Trophoblast cell (in vitro differentiated cells and primary cell): ENCODE results near the gene FMO1.
A peak's percentile ranks its signal among the peaks of the same experiment; 100 is the strongest.

Experiments
- DNase-seq, 2 donors: peaks; one replicate each; pipeline ENCODE4 v3.0.0-alpha.2; 2016
- H2AFZ ChIP-seq: 2 replicates; pipeline ENCODE4 v1.6.1; 2013; ENCODE audit warnings: low read length, moderate library complexity, mild to moderate bottlenecking; ENCODE audit not compliant: insufficient read depth, poor library complexity
- H2AK5ac ChIP-seq: 2 replicates; pipeline ENCODE4 v1.6.1; 2013; ENCODE audit warnings: mild to moderate bottlenecking, low read length
- H2BK120ac ChIP-seq: 2 replicates; pipeline ENCODE4 v1.6.1; 2013; ENCODE audit warnings: low read length, mild to moderate bottlenecking, moderate library complexity; ENCODE audit not compliant: insufficient read depth, poor library complexity
- H2BK12ac ChIP-seq: 2 replicates; pipeline ENCODE4 v1.6.1; 2013; ENCODE audit warnings: mild to moderate bottlenecking, low read length, moderate library complexity
- H2BK5ac ChIP-seq: 2 replicates; pipeline ENCODE4 v1.6.1; 2013; ENCODE audit warnings: low read length, low read depth, moderate library complexity, mild to moderate bottlenecking; ENCODE audit not compliant: poor library complexity
- H3K14ac ChIP-seq: 2 replicates; pipeline ENCODE4 v1.6.1; 2013; ENCODE audit warnings: mild to moderate bottlenecking, low read length
- H3K18ac ChIP-seq: 2 replicates; pipeline ENCODE4 v1.6.1; 2013; ENCODE audit warnings: mild to moderate bottlenecking, low read length
- H3K23ac ChIP-seq: 2 replicates; pipeline ENCODE4 v1.6.1; 2013; ENCODE audit warnings: low read length
- H3K27ac ChIP-seq: 2 replicates; pipeline ENCODE4 v1.5.1; 2013; ENCODE audit warnings: low read depth, mild to moderate bottlenecking, inconsistent platforms, low read length, moderate library complexity
- H3K27me3 ChIP-seq: 2 replicates; pipeline ENCODE4 v1.6.1; 2013; ENCODE audit warnings: inconsistent platforms, mild to moderate bottlenecking, low read length, moderate library complexity; ENCODE audit not compliant: insufficient read depth
- H3K36me3 ChIP-seq, 2 experiments: 1 replicate in 1 of 2; 2 replicates in 1 of 2; pipeline ENCODE4 v1.6.1; 2013; ENCODE audit warnings: low read length in 2 of 2, mild to moderate bottlenecking in 2 of 2, moderate library complexity in 1 of 2; ENCODE audit not compliant: insufficient read depth in 2 of 2, control insufficient read depth in 1 of 2
- H3K4ac ChIP-seq: 2 replicates; pipeline ENCODE4 v1.6.1; 2013; ENCODE audit warnings: low read depth, mild to moderate bottlenecking, low read length, moderate library complexity
- H3K4me1 ChIP-seq, 2 experiments: 1 replicate in 1 of 2; 2 replicates in 1 of 2; pipeline ENCODE4 v1.6.1; 2013; ENCODE audit warnings: low read length in 2 of 2, mild to moderate bottlenecking in 2 of 2, moderate library complexity in 1 of 2; ENCODE audit not compliant: insufficient read depth in 2 of 2, control insufficient read depth in 1 of 2
- H3K4me2 ChIP-seq: 2 replicates; pipeline ENCODE4 v1.6.1; 2013; ENCODE audit warnings: inconsistent platforms, mild to moderate bottlenecking, low read length, moderate library complexity
- H3K4me3 ChIP-seq: 2 replicates; pipeline ENCODE4 v1.5.1; 2013; ENCODE audit warnings: mild to moderate bottlenecking, low read depth, low read length, inconsistent platforms
- H3K79me1 ChIP-seq: one replicate; pipeline ENCODE4 v1.6.1; 2013; ENCODE audit warnings: low read length
- H3K79me2 ChIP-seq: 2 replicates; pipeline ENCODE4 v1.6.1; 2013; ENCODE audit warnings: low read length, mild to moderate bottlenecking; ENCODE audit not compliant: control insufficient read depth, insufficient read depth, poor library complexity
- H3K9ac ChIP-seq: 2 replicates; pipeline ENCODE4 v1.6.1; 2013; ENCODE audit warnings: mild to moderate bottlenecking, low read length
- H3K9me3 ChIP-seq: 2 replicates; pipeline ENCODE4 v1.6.1; 2013; ENCODE audit warnings: low read depth, mild to moderate bottlenecking, control low read depth, inconsistent platforms, low read length; ENCODE audit not compliant: insufficient read depth
- H4K12ac ChIP-seq: 2 replicates; pipeline ENCODE4 v1.6.1; 2013; ENCODE audit warnings: low read depth, mild to moderate bottlenecking, low read length, moderate library complexity
- H4K8ac ChIP-seq: 2 replicates; pipeline ENCODE4 v1.6.1; 2013; ENCODE audit warnings: low read depth, mild to moderate bottlenecking, low read length, moderate library complexity
- H4K91ac ChIP-seq: one replicate; pipeline ENCODE4 v1.6.1; 2013; ENCODE audit warnings: low read depth, mild to moderate bottlenecking, low read length, moderate library complexity
- WGBS: extraction: QIAGEN DNeasy Blood & Tissue Kit; methylation state at CpG from one replicate; pipeline ENCODE4 v1.1.7; 2013; ENCODE audit warnings: missing lambda C conversion rate; ENCODE audit not compliant: insufficient read length, insufficient coverage; ENCODE audit errors: extremely low coverage; 5-methylcytosine and 5-hydroxymethylcytosine counted together

FMO1 gene

GRCh38 chr1:171254859-171255258, 6.6 kb downstream of the FMO1 start:
- no peak overlapping the region for H2AK5ac ChIP-seq
- H3K79me2 ChIP-seq = peaks cover 4% of the 10 kb centered on the region
- H3K9me3 ChIP-seq = no peaks in the 10 kb centered on the region
- no peak overlapping the region for H3K14ac ChIP-seq
- H3K4me2 ChIP-seq = no peak overlapping the region
- H3K4ac ChIP-seq = no peak overlapping the region
- no peak overlapping the region for H2AFZ ChIP-seq
- WGBS = no CpG with 5 or more reads among the region's 4 CpGs
- no peak overlapping the region for H4K91ac ChIP-seq
- H3K27me3 ChIP-seq = no peaks in the 10 kb centered on the region
- H3K4me1 ChIP-seq = peaks cover 7 to 8% of the 10 kb centered on the region in 2 experiments
- H2BK120ac ChIP-seq = no peak overlapping the region
- no peak for DNase-seq
- no peak overlapping the region for H4K8ac ChIP-seq
- H3K23ac ChIP-seq = no peak overlapping the region
- H3K18ac ChIP-seq = no peak overlapping the region
- peaks cover 2% of the 10 kb centered on the region for H3K79me1 ChIP-seq
- no peak overlapping the region for H3K4me3 ChIP-seq
- no peak overlapping the region for H2BK12ac ChIP-seq
- no peak overlapping the region for H2BK5ac ChIP-seq
- H3K9ac ChIP-seq = no peak overlapping the region
- no peaks in the 10 kb centered on the region for H3K36me3 ChIP-seq
- no peak overlapping the region for H3K27ac ChIP-seq
- H4K12ac ChIP-seq = no peak overlapping the region

GRCh38 chr1:171256940-171257606, 8.8 kb downstream of the FMO1 start:
- H2BK120ac ChIP-seq = no peak overlapping the region
- H2AFZ ChIP-seq = no peak overlapping the region
- H3K79me2 ChIP-seq = no peaks in the 10 kb centered on the region
- no peak overlapping the region for H3K4me2 ChIP-seq
- H2BK5ac ChIP-seq = no peak overlapping the region
- H3K23ac ChIP-seq = peak overlapping the region; percentile 19
- H2BK12ac ChIP-seq = no peak overlapping the region
- H3K36me3 ChIP-seq = no peaks in the 10 kb centered on the region
- H3K4me1 ChIP-seq = peaks cover 2 to 8% of the 10 kb centered on the region in 2 experiments
- no peak overlapping the region for H3K27ac ChIP-seq
- H3K4ac ChIP-seq = no peak overlapping the region
- no peak overlapping the region for H3K9ac ChIP-seq
- no CpG with 5 or more reads among the region's 8 CpGs for WGBS
- no peak overlapping the region for H2AK5ac ChIP-seq
- H4K12ac ChIP-seq = no peak overlapping the region
- no peaks in the 10 kb centered on the region for H3K79me1 ChIP-seq
- H3K9me3 ChIP-seq = no peaks in the 10 kb centered on the region
- no peak overlapping the region for H3K4me3 ChIP-seq
- H3K14ac ChIP-seq = no peak overlapping the region
- H3K27me3 ChIP-seq = no peaks in the 10 kb centered on the region
- H3K18ac ChIP-seq = no peak overlapping the region
- DNase-seq = no peak
- H4K8ac ChIP-seq = no peak overlapping the region
- no peak overlapping the region for H4K91ac ChIP-seq

GRCh38 chr1:171257607-171258076, 9.3 kb downstream of the FMO1 start:
- no peak overlapping the region for H4K91ac ChIP-seq
- no peak for DNase-seq
- H3K4me1 ChIP-seq = peaks cover 2 to 8% of the 10 kb centered on the region in 2 experiments
- no peak overlapping the region for H2AK5ac ChIP-seq
- no peak overlapping the region for H3K23ac ChIP-seq
- H2AFZ ChIP-seq = no peak overlapping the region
- no peak overlapping the region for H3K4me3 ChIP-seq
- H4K8ac ChIP-seq = no peak overlapping the region
- H3K27me3 ChIP-seq = no peaks in the 10 kb centered on the region
- H3K79me2 ChIP-seq = no peaks in the 10 kb centered on the region
- H3K14ac ChIP-seq = no peak overlapping the region
- H3K79me1 ChIP-seq = no peaks in the 10 kb centered on the region
- no peak overlapping the region for H2BK5ac ChIP-seq
- no peak overlapping the region for H4K12ac ChIP-seq
- no peak overlapping the region for H2BK120ac ChIP-seq
- no peak overlapping the region for H3K27ac ChIP-seq
- H3K18ac ChIP-seq = no peak overlapping the region
- H3K36me3 ChIP-seq = no peaks in the 10 kb centered on the region
- no peak overlapping the region for H3K4ac ChIP-seq
- no peak overlapping the region for H2BK12ac ChIP-seq
- no CpG with 5 or more reads among the region's 5 CpGs for WGBS
- no peaks in the 10 kb centered on the region for H3K9me3 ChIP-seq
- H3K4me2 ChIP-seq = no peak overlapping the region
- no peak overlapping the region for H3K9ac ChIP-seq

- no peak overlapping the region for H4K91ac ChIP-seq
- H3K4me3 ChIP-seq = no peak overlapping the region
- H3K27ac ChIP-seq = peak overlapping the region; percentile 40
Observed at GRCh38 chr1:171258429-171258828, 10.1 kb downstream of the FMO1 start.

More at GRCh38 chr1:171258429-171258828, 10.1 kb downstream of the FMO1 start:
- no peak overlapping the region for H3K9ac ChIP-seq
- H2BK5ac ChIP-seq = no peak overlapping the region
- H3K4me1 ChIP-seq = peaks cover 2 to 8% of the 10 kb centered on the region in 2 experiments
- DNase-seq = no peak
- H3K23ac ChIP-seq = no peak overlapping the region
- H3K4me2 ChIP-seq = no peak overlapping the region
- no peaks in the 10 kb centered on the region for H3K9me3 ChIP-seq
- WGBS = no CpG with 5 or more reads among the region's 3 CpGs
- no peak overlapping the region for H2BK120ac ChIP-seq
- H2AK5ac ChIP-seq = no peak overlapping the region
- no peak overlapping the region for H4K12ac ChIP-seq
- no peaks in the 10 kb centered on the region for H3K79me2 ChIP-seq
- no peak overlapping the region for H2BK12ac ChIP-seq
- no peak overlapping the region for H3K18ac ChIP-seq
- H3K14ac ChIP-seq = no peak overlapping the region
- no peaks in the 10 kb centered on the region for H3K36me3 ChIP-seq
- H3K27me3 ChIP-seq = no peaks in the 10 kb centered on the region
- no peaks in the 10 kb centered on the region for H3K79me1 ChIP-seq
- no peak overlapping the region for H3K4ac ChIP-seq
- H2AFZ ChIP-seq = no peak overlapping the region
- no peak overlapping the region for H4K8ac ChIP-seq
